ENCODE measurements around the gene MCF2L. TPM values are rescaled to one million over a fixed set of nuclear protein-coding genes. Genes with fewer than 3 reads are reported as not detected.

MCF2L gene
- total and polyA plus RNA-seq, 12 donors: 29.6 to 99.8 (median 45.3) TPM

DNA sequence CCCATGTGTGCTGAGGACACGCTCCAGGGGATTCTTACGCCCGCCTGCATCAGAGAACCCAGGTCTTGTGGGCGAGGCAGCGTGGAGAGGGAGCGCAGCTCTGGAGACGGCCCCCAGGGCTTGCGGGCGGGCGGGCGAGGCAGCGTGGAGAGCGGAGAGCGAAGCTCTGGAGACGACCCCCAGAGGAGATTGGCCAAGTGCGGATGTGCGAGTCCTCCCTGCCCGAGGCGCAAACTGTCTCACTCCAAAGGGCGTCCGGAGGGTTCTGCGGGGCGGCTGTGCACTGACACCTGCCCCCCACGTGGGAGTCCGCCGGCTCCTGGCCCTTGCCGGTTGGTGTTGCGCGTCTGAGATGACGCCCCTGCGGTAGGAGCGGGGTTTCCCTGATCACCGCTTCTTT, 39.8 kb downstream of the MCF2L start:
- intact Hi-C loops (cut with DNase I): loop anchor here in 1 of 10 donors (10.0 kb wide), 1 partner anchor 54 kb away; no protein-coding TSS in a partner anchor
- H3K27ac ChIP-seq: peak overlapping the region in 6 of 10 donors; percentile 18 to 82 (median 61)
- no peak for DNase-seq

DNA sequence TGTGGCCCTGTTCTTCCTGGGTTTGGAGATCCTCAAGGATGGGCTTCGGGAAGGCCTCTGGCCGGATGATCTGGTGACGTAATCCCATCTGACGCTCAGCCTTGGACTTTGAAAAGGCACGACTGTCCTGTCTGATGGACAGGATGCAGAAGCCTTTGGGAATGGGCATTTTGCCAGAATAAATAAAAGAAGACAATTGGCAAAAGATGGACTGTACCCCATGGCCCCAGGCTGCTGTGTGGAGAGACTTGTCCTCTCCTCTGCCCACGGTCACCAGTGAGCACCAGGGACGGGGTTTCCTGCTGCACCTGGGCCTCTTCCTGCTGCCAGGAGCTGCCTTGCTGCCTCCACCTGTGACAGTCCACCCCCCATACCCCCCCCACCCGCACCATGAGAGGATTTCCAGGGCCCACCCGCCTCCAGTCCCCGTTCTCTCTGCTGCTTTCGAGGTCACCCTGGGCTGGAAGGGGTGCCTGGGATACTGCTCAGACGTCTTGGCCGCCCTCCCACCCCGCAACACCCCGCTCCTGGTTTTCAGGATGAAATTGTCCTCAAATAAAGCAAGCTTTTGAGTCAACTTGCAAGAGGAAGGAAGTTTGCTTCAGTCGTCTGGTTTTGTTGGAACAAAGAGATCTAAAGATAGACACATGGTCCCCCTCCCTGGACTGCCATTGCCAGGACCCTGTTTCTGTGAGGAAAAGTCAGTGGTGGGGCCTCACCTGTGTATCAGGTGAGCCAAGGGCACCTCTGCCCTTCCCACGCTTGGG, 40.9 kb downstream of the MCF2L start:
- no peak for DNase-seq
- 46 to 56% methylated on average over 17 of the region's 17 CpGs for WGBS, 2 donors
- TF ChIP-seq, protein P1, sequence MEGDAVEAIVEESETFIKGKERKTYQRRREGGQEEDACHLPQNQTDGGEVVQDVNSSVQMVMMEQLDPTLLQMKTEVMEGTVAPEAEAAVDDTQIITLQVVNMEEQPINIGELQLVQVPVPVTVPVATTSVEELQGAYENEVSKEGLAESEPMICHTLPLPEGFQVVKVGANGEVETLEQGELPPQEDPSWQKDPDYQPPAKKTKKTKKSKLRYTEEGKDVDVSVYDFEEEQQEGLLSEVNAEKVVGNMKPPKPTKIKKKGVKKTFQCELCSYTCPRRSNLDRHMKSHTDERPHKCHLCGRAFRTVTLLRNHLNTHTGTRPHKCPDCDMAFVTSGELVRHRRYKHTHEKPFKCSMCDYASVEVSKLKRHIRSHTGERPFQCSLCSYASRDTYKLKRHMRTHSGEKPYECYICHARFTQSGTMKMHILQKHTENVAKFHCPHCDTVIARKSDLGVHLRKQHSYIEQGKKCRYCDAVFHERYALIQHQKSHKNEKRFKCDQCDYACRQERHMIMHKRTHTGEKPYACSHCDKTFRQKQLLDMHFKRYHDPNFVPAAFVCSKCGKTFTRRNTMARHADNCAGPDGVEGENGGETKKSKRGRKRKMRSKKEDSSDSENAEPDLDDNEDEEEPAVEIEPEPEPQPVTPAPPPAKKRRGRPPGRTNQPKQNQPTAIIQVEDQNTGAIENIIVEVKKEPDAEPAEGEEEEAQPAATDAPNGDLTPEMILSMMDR (IDR thresholded peaks at IDR 0.05): no peak
- intact Hi-C loops (cut with DNase I): loop anchor here in 1 of 10 donors (10.0 kb wide), 1 partner anchor 55 kb away; no protein-coding TSS in a partner anchor
- Histone ChIP-seq H3K4me3 (no peak overlapping the region), H3K9me3 (no peaks in the 10 kb centered on the region), H3K27me3 (no peaks in the 10 kb centered on the region), H3K27ac (peak overlapping the region in 7 of 10 donors; percentile 44 to 82 (median 66)), H3K36me3 (peaks cover 0 to 23% (median 0%) of the 10 kb centered on the region in 9 donors), H3K4me1 (peaks cover 0 to 50% (median 19%) of the 10 kb centered on the region in 9 donors)
- peak; percentile 13 to 74 (median 64) for ATAC-seq

More for the DNA sequence above, 39.8 kb downstream of the MCF2L start:
- 84 to 92% methylated on average over 32 to 33 of the region's 33 CpGs for WGBS, 2 donors
- Histone ChIP-seq H3K36me3 (peaks cover 0 to 29% (median 0%) of the 10 kb centered on the region in 9 donors), H3K4me3 (no peak overlapping the region), H3K27me3 (no peaks in the 10 kb centered on the region), H3K9me3 (no peaks in the 10 kb centered on the region), H3K4me1 (peaks cover 0 to 50% (median 19%) of the 10 kb centered on the region in 9 donors)
- TF ChIP-seq, protein P1 (IDR thresholded peaks at IDR 0.05): no peak
- peak in 1 of 8 donors; percentile 6 for ATAC-seq

DNA sequence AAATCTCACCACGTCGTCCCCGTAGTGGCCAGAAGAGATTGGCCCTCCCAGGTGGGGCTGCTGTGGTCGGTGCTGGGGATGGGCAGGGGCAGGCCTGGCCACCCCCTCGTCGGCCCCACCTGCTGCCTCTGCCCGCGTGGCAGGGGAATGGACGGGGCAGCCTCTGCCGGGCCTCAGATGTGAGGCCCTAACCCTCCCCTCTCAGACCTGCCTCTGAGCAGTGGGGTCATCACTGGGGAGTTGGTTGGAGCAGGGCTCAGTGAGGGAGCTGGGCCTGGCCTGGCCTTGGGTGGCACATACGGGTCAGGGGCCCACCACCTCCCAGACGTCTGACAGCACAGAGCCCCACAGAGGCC, 41.5 kb downstream of the MCF2L start:
- no peaks in the 10 kb centered on the region for H3K9me3 ChIP-seq
- H3K27ac ChIP-seq: peak overlapping the region in 7 of 10 donors; percentile 44 to 82 (median 66)
- peak in 6 of 8 donors; percentile 5 to 27 (median 15) for ATAC-seq
- 64 to 79% methylated on average over 12 of the region's 12 CpGs for WGBS, 2 donors
- peaks cover 0 to 49% (median 19%) of the 10 kb centered on the region in 9 donors for H3K4me1 ChIP-seq
- TF ChIP-seq, protein P1 (IDR thresholded peaks at IDR 0.05): no peak
- H3K27me3 ChIP-seq: no peaks in the 10 kb centered on the region
- H3K36me3 ChIP-seq: peaks cover 0 to 25% (median 0%) of the 10 kb centered on the region in 9 donors
- H3K4me3 ChIP-seq: no peak overlapping the region
- intact Hi-C loops (cut with DNase I): no loop called here
- DNase-seq: no peak

DNA sequence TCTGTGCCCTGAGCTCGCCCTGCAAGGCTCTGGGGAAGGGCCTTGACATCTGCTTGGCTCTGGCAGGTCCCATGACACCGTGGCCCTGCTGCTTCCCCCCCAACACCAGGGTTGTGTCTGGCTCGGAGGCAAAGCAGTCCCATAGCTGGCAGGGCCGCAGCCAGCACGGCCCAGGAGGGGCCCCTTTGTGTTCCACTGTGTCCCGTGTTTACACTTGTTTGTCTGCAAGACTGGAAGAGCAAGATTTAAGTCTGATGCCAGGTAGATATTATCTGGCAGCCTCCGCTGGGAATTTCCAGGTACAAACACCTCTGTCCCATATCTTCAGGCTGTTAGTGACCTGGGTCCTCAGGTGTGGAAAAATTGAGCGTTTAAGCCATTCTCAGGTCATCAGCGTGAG, 44.3 kb downstream of the MCF2L start:
- DNase-seq: no peak
- intact Hi-C loops (cut with DNase I): no loop called here
- no peak for ATAC-seq
- Histone ChIP-seq H3K4me3 (no peak overlapping the region), H3K27ac (no peak overlapping the region), H3K9me3 (no peaks in the 10 kb centered on the region), H3K4me1 (peaks cover 0 to 34% (median 19%) of the 10 kb centered on the region in 9 donors), H3K36me3 (peaks cover 0 to 42% (median 0%) of the 10 kb centered on the region in 9 donors), H3K27me3 (no peaks in the 10 kb centered on the region)
- TF ChIP-seq, protein P1 (IDR thresholded peaks at IDR 0.05): no peak
- WGBS, 2 donors: 70 to 71% methylated on average over 9 of the region's 9 CpGs
